ENCODE data around the gene GFOD1. TPM values are rescaled to one million over a fixed set of nuclear protein-coding genes. Genes with fewer than 3 reads are reported as not detected.
A peak's percentile ranks its signal among the peaks of the same experiment; 100 is the strongest.
"Not testable (repeated sequence)": the region's sequence is repeated elsewhere in the genome, so short reads cannot be mapped to it uniquely, and the experiment has no call there.

GFOD1 gene
- total RNA-seq, 1 donor from 2014 or later: 20.2 TPM

GRCh38 chr6:13395272-13396237, 91.8 kb downstream of the GFOD1 start:
- ATAC-seq (peak; percentile 78 to 80), DNase-seq (peak; percentile 79)
- Histone ChIP-seq H3K4me1 (peaks cover 42% of the 10 kb centered on the region), H3K36me3 (no peaks in the 10 kb centered on the region), H3K4me3 (no peak overlapping the region), H3K27ac (peak overlapping the region; percentile 59), H3K27me3 (ENCODE audit: low read depth) (no peaks in the 10 kb centered on the region), H3K9me3 (no peaks in the 10 kb centered on the region)
- intact Hi-C loops (cut with DNase I): no loop called here
- no peak for TF ChIP-seq CTCF (IDR thresholded peaks at IDR 0.05)

- Histone ChIP-seq H3K9me3 (no peaks in the 10 kb centered on the region), H3K4me1 (peaks cover 34% of the 10 kb centered on the region), H3K4me3 (no peak overlapping the region), H3K27me3 (ENCODE audit: low read depth) (no peaks in the 10 kb centered on the region), H3K27ac (no peak overlapping the region), H3K36me3 (no peaks in the 10 kb centered on the region)
- TF ChIP-seq CTCF (IDR thresholded peaks at IDR 0.05): no peak
- intact Hi-C loops (cut with DNase I): no loop called here
- DNase-seq (no peak), ATAC-seq (no peak)
These were observed 94.9 kb downstream of the GFOD1 start for GRCh38 chr6:13392462-13392861.

- Histone ChIP-seq H3K9me3 (no peaks in the 10 kb centered on the region), H3K27ac (no peak overlapping the region), H3K4me3 (no peak overlapping the region), H3K36me3 (no peaks in the 10 kb centered on the region), H3K27me3 (ENCODE audit: low read depth) (no peaks in the 10 kb centered on the region), H3K4me1 (peaks cover 25% of the 10 kb centered on the region)
- no peak for TF ChIP-seq CTCF (IDR thresholded peaks at IDR 0.05)
- intact Hi-C loops (cut with DNase I): no loop called here
- DNase-seq (no peak), ATAC-seq (no peak)
These were observed 95.9 kb downstream of the GFOD1 start for GRCh38 chr6:13391537-13391936.

GRCh38 chr6:13390658-13391057, 96.7 kb downstream of the GFOD1 start:
- TF ChIP-seq CTCF (IDR thresholded peaks at IDR 0.05): no peak

GRCh38 chr6:13389237-13389636, 98.2 kb downstream of the GFOD1 start:
- H3K4me3 ChIP-seq; H3K36me3 ChIP-seq; intact Hi-C loops (cut with DNase I); H3K27me3 ChIP-seq (ENCODE audit: low read depth); DNase-seq; ATAC-seq; H3K27ac ChIP-seq; H3K9me3 ChIP-seq; H3K4me1 ChIP-seq: not testable (repeated sequence)

More at GRCh38 chr6:13390658-13391057, 96.7 kb downstream of the GFOD1 start:
- no peak for DNase-seq
- Histone ChIP-seq H3K4me1 (peaks cover 16% of the 10 kb centered on the region), H3K4me3 (no peak overlapping the region), H3K9me3 (no peaks in the 10 kb centered on the region), H3K36me3 (no peaks in the 10 kb centered on the region), H3K27ac (no peak overlapping the region), H3K27me3 (ENCODE audit: low read depth) (no peaks in the 10 kb centered on the region)
- intact Hi-C loops (cut with DNase I): no loop called here
- no peak for ATAC-seq

- H3K27ac ChIP-seq; H3K36me3 ChIP-seq; DNase-seq; ATAC-seq; H3K27me3 ChIP-seq (ENCODE audit: low read depth); H3K4me3 ChIP-seq; H3K9me3 ChIP-seq; intact Hi-C loops (cut with DNase I): not testable (repeated sequence)
- peaks cover 14% of the 10 kb centered on the region for H3K4me1 ChIP-seq
These were observed 98.6 kb downstream of the GFOD1 start for GRCh38 chr6:13388769-13389168.

Data from lower lobe of right lung (tissue), 2 donors.